Effector memory CD4-positive, alpha-beta T cell (primary cell): Measurements from ENCODE around the gene NACC2.

Source experiments
- DNase-seq, 3 donors: peaks; one replicate each; pipeline ENCODE4 v3.0.0-alpha.2; 2020
- H3K27ac ChIP-seq: 2 replicates; pipeline ENCODE4 v1.7.0; 2013; ENCODE audit warnings: mild to moderate bottlenecking, low read length, moderate library complexity; ENCODE audit not compliant: insufficient read depth, poor library complexity, severe bottlenecking
- H3K27me3 ChIP-seq: replicated peaks from 2 replicates; pipeline ENCODE4 v1.7.0; 2013; ENCODE audit warnings: mild to moderate bottlenecking, low read length; ENCODE audit not compliant: insufficient read depth, control insufficient read depth, poor library complexity, severe bottlenecking
- H3K36me3 ChIP-seq: 2 replicates; pipeline ENCODE4 v1.7.0; 2013; ENCODE audit warnings: mild to moderate bottlenecking, low read length, moderate library complexity; ENCODE audit not compliant: control insufficient read depth, insufficient read depth
- H3K4me1 ChIP-seq: 2 replicates; pipeline ENCODE4 v1.7.0; 2013; ENCODE audit warnings: low read length, mild to moderate bottlenecking; ENCODE audit not compliant: control insufficient read depth, insufficient read depth, poor library complexity, severe bottlenecking
- H3K4me3 ChIP-seq: 2 replicates; pipeline ENCODE4 v1.7.0; 2013; ENCODE audit warnings: low read length, low read depth, mild to moderate bottlenecking; ENCODE audit not compliant: insufficient read depth, poor library complexity, severe bottlenecking
- H3K9me3 ChIP-seq: 2 replicates; pipeline ENCODE4 v1.7.0; 2013; ENCODE audit warnings: mild to moderate bottlenecking, low read length, moderate library complexity; ENCODE audit not compliant: control insufficient read depth

The NACC2 gene

DNA sequence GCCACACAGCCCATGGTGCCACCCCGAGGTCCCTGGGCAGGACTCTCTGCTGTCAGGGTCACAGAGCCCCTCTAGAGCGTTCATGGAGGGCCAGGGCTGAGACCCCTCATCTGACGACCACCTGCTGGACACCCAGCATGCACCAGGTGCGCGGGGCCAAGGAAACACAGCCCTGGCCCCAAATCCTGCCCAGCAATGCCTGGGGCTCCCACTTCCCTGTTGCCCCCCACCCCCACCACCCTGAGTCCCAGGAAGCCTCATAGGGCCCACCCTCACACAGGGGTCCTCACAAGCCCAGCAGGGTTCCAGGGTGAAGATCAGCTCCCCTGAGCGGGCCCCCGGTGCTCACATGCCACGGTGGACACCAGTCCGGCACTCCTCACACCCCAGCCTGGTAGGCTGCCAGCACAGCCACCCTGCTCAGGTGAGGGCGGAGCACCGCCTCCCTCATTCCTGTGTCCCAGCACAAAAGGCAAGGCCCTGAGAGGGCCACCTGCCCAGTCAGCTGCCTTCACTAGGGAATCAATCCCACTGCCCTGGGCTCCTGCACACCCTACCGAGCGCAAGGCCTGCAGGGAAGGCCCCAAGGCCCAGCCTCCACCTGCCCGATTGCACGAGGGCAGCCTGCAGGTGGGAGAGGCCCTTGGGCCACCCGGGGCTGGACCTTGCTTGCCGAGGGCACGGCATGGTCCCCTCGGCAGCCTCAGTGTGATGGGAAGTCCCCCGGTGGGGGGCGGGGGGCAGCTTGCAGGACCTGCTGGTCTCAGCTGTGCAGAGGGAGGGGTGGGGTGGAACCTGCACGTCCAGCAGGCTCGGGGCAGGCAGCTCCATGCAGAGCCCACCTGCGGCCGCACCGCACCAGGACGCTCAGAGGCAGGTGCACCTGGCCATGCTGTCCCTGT lies 77.5 kb downstream of the NACC2 start:
- H3K36me3 ChIP-seq, result peaks cover 1% of the 10 kb centered on the region

DNA sequence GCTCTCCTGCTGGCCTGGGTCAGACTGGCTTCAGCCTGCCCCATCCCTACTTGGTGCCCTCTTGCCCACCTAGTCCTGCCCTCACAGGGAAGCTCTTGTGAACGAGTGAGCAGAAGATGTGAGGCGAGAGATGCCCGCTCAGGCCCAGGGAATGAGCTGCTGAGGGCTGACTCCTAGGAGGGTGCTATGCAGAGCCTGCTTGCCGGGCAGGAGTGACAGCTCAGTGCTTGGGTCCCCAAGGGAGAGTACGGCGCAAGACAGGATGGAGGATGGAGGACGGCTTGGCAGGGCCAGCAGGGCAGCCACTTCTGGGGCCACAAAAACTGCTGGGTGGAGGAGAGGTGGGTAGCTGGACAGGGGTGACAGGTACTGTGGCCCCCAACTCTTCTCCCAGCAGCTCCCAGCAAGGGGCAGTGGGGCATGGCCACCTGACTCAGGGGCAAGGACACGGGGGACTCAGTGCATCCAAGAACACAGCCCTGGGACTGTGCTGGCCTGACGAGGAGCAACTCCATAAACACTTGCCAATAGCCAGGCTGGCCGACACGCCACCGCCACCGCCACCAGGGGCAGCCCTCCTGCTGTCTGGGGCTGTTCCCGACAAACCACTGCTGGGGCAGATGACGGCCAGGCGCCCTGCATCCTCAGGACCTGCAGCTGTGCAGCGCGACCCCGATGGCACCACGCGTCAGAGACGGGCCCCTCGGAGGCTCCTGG lies 78.4 kb downstream of the NACC2 start:
- DNase-seq, result no peak
- H3K27me3 ChIP-seq, result no peaks in the 10 kb centered on the region
- H3K4me1 ChIP-seq, result no peaks in the 10 kb centered on the region

More for the DNA sequence above, 77.5 kb downstream of the NACC2 start:
- no peaks in the 10 kb centered on the region for H3K4me1 ChIP-seq
- no peak overlapping the region for H3K4me3 ChIP-seq
- H3K9me3 ChIP-seq, result no peaks in the 10 kb centered on the region
- no peaks in the 10 kb centered on the region for H3K27me3 ChIP-seq
- H3K27ac ChIP-seq, result no peak overlapping the region
- no peak for DNase-seq

DNA sequence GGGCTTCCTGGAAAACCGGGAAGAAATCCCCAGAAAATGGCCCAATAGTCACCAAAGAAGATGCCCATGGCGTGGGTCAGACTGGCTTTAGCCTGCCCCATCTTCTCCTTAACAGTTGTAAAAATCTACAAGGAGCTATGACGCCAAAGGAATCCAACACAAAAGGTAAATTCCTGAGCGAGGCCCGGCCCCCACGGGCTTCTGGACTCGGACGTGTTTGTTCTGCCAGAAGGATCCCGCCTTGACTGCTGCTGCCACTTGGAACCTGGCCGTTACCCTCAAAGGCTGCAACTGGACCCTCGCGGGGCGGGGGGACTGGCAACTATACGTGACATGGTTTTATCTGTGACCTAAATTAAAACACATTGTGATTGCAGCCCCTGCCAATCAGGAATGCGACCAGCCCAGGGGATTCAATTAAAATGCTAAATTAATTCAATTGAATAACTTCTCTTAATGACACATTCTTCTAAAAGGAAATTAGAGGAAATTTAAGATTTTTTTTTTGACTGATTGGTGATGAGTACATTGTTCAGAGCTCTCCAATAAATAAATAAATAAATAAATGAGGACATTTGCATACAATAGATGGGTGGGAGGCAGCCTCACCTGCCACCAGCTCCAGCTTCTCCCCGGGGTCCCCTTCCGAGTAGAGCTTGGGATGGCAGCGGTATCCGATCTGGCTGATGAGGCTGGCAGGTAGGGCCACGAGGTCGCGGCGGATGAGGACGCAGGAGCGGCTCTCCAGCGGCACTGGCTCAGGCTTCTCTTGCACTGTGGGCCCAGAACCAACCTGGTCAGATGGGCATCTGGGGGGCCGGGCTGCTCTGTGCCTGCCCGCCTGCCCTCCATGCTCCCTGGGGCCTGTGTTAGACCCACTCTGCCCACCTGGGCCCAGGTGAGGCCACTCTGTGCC lies 79.2 kb downstream of the NACC2 start:
- H3K36me3 ChIP-seq, result peaks cover 9% of the 10 kb centered on the region
- H3K4me3 ChIP-seq, result no peak overlapping the region
- H3K4me1 ChIP-seq, result no peaks in the 10 kb centered on the region
- no peak for DNase-seq
- H3K9me3 ChIP-seq, result no peaks in the 10 kb centered on the region
- H3K27ac ChIP-seq, result no peak overlapping the region
- H3K27me3 ChIP-seq, result no peaks in the 10 kb centered on the region

More for the DNA sequence above, 78.4 kb downstream of the NACC2 start:
- no peak overlapping the region for H3K4me3 ChIP-seq
- H3K9me3 ChIP-seq, result no peaks in the 10 kb centered on the region
- no peak overlapping the region for H3K27ac ChIP-seq
- peaks cover 9% of the 10 kb centered on the region for H3K36me3 ChIP-seq

DNA sequence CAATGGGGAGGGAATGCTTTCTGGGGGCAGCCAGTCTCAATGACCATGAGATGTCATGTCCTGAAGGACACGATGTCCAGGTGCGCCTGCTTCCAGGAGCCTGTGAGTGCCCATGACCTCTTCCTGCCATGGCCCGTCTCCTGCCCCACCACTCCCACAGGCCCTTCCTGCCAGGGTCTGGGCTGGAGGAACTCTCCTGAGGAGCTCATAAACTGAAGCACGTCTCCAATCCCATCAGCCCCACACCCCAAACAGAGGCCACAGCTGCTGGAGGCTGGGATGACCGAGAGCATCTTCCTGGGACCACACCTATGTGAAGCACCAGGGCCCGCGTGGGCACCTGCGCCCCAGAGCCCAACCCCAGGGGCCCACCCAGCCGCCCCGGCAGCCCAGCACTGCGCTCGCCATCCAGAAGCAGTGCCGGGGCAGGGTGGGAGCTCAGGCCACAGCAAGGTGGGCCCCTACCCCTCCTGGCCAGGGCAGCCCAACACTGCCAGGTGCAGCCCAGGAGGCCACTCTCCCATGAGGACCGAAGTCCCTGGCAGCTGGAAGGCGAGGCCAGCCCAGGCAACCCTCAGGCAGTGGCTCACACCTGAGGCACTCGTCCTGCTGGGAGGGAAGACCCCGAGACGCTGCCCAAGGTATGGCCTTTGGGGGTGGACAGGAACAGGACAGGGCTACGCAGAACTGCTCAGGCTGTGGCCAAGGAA lies 80.0 kb downstream of the NACC2 start:
- Histone ChIP-seq H3K27me3 (no peaks in the 10 kb centered on the region), H3K4me3 (no peak overlapping the region), H3K4me1 (no peaks in the 10 kb centered on the region), H3K9me3 (no peaks in the 10 kb centered on the region), H3K27ac (no peak overlapping the region), H3K36me3 (peaks cover 9% of the 10 kb centered on the region)
- no peak for DNase-seq

DNA sequence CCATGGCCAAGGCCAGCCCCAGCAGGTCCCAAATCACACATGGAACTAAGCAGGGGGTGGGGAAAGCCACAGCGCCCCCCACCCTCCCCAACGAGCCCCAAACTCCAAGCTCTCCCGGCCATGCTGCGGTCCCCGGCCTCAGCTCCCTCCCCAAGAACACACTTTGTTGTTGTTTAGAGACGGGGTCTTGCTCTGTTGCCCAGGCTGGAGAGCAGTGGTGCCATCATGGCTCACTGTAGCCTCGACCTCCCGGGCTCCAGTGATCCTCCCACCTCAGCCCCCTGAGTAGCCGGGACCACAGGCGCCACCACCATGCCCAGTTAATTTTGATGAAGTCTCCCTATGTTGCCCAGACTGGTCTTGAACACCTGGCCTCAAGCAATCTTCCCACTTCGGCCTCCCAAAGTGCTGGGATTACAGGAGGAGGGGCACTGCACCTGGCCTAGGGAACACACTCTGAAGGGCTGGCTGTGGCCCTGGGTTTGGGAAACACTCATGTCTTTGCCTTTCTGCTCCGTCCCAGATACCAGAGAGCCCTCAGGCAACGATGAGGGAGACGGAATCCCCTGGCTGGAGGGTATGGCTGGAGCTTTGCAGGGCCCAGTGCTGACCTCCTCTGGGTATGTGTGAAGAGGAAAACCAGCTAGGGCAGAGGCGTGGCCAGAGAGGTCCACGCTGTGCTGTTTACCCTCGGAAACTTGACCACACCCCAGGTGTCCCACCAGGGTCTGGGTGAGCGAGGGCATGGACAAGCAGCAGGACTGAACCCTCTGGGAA lies 80.8 kb downstream of the NACC2 start:
- no peaks in the 10 kb centered on the region for H3K4me1 ChIP-seq
- no peak overlapping the region for H3K4me3 ChIP-seq
- H3K9me3 ChIP-seq, result no peaks in the 10 kb centered on the region
- no peak overlapping the region for H3K27ac ChIP-seq
- DNase-seq, result no peak
- H3K27me3 ChIP-seq, result no peaks in the 10 kb centered on the region
- H3K36me3 ChIP-seq, result peaks cover 9% of the 10 kb centered on the region

DNA sequence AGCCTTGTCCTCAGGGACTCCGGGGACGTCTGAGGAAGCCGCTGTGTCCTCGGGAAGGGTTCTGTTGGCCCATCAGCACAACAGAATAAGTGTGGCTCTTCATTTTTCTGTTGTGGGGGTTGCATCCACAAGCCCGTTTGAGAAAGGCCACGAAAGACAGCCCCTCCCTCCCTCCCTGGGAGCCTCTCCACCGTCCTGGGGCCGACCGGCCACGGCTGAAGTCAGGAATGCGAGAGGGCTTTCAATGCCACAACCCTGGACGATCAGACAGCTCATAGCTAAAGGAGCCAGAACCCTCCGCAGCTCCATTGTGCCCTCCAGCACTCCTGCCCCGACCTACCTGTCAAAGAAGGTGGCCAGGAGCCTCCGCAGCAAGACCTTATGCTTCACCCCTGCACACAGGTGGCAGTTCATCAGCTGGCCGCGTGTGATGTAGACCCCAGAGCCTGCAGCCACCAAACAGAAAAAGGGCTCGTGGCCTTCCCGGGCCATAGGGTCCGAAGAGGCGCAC lies 81.5 kb downstream of the NACC2 start:
- DNase-seq, result no peak
- no peak overlapping the region for H3K27ac ChIP-seq
- H3K27me3 ChIP-seq, result no peaks in the 10 kb centered on the region
- peaks cover 9% of the 10 kb centered on the region for H3K36me3 ChIP-seq
- H3K9me3 ChIP-seq, result no peaks in the 10 kb centered on the region
- no peaks in the 10 kb centered on the region for H3K4me1 ChIP-seq
- H3K4me3 ChIP-seq, result no peak overlapping the region

DNA sequence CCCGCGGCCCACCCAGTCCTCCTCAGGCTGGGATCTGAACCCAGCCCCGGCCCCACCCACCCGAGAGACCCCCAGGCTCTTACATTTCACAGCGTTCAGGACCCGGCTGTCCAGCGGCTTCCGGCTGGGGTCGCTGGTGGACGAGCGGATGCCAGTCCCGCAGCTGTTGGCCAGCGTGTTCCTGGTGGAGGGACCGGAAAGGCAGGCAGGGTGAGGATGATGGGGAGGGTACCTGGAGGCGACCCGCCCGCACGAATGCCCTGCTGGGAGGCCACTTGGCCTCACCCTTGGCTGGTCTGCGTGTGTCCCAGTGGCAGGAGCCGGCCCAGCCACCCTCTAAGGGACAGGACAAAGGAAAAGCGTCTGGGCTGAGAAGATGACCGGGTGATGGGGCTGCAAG lies 82.0 kb downstream of the NACC2 start:
- DNase-seq, result no peak
- Histone ChIP-seq H3K36me3 (peaks cover 9% of the 10 kb centered on the region), H3K9me3 (no peaks in the 10 kb centered on the region), H3K27ac (no peak overlapping the region), H3K27me3 (no peaks in the 10 kb centered on the region), H3K4me1 (no peaks in the 10 kb centered on the region), H3K4me3 (no peak overlapping the region)

DNA sequence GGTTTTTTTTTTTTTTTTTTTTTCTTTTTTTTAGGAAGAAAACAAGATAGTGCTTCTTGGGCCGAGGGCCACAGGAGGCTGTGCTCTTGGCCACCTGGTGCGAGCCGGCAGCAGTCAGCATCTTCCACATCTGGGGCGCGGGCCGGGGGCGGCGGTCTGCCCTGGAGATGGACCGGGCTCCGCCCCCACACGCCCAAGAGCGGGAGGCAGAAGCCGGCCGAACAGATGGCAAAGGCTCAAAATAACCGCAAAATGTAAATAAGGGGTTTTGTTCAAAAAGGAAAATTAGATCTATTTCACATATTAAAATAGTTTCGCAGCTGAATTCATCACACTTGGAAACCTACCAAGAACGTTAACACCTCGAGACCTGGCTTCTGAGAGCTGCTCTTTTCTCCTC lies 82.4 kb downstream of the NACC2 start:
- H3K27me3 ChIP-seq, result no peaks in the 10 kb centered on the region
- H3K4me3 ChIP-seq, result no peak overlapping the region
- no peak overlapping the region for H3K27ac ChIP-seq
- DNase-seq, result no peak
- peaks cover 9% of the 10 kb centered on the region for H3K36me3 ChIP-seq
- H3K9me3 ChIP-seq, result no peaks in the 10 kb centered on the region
- H3K4me1 ChIP-seq, result no peaks in the 10 kb centered on the region
